Keratinocyte (primary cell): Measurements from ENCODE around the gene ATP9B. TPM values are rescaled to one million over a fixed set of nuclear protein-coding genes. Genes with fewer than 3 reads are reported as not detected.

Experiments used
- DNase-seq: peaks from one replicate; pipeline ENCODE4 v3.0.0-alpha.2; 2011; ENCODE audit warnings: low read depth, missing footprints, low spot score
- FAIRE-seq: peaks from 2 replicates; lab custom pipeline; 2011; peaks lifted over from hg19 to GRCh38; lab: Jason Lieb, UNC
- H2AFZ ChIP-seq: 2 replicates; pipeline ENCODE4 v1.6.0; 2012; ENCODE audit warnings: low read length, control low read depth, inconsistent platforms; ENCODE audit not compliant: control insufficient read depth
- H3K27ac ChIP-seq: 2 replicates; pipeline ENCODE4 v1.5.1; 2011; ENCODE audit warnings: low read length; ENCODE audit not compliant: control insufficient read depth, insufficient read depth
- H3K27me3 ChIP-seq: 3 replicates; pipeline ENCODE4 v1.6.0; 2011; ENCODE audit warnings: low read length; ENCODE audit not compliant: control insufficient read depth, insufficient read depth; ENCODE audit errors: extremely low read depth
- H3K36me3 ChIP-seq, 2 experiments: 2 replicates in 1 of 2; 3 replicates in 1 of 2; pipeline ENCODE4 v1.5.1; 2011; ENCODE audit warnings: low read length in 2 of 2, mild to moderate bottlenecking in 1 of 2; ENCODE audit not compliant: control insufficient read depth in 2 of 2, insufficient read depth in 2 of 2; ENCODE audit errors: extremely low read depth in 1 of 2
- H3K4me1 ChIP-seq: 3 replicates; pipeline ENCODE4 v1.5.1; 2011; ENCODE audit warnings: low read length; ENCODE audit not compliant: control insufficient read depth, insufficient read depth; ENCODE audit errors: extremely low read depth
- H3K4me2 ChIP-seq: 3 replicates; pipeline ENCODE4 v1.6.0; 2011; ENCODE audit warnings: low read depth, low read length; ENCODE audit not compliant: control insufficient read depth, insufficient read depth; ENCODE audit errors: extremely low read depth
- H3K4me3 ChIP-seq, 3 experiments: fragments of 200-600 bp in 1 of 3; sonication (generic) in 1 of 3; 2 replicates in 2 of 3; 3 replicates in 1 of 3; pipeline ENCODE4 v1.5.1; 2011 to 2016; ENCODE audit warnings: low read length in 3 of 3, mild to moderate bottlenecking in 3 of 3, control low read depth in 2 of 3, inconsistent platforms in 1 of 3, low read depth in 1 of 3, mixed read lengths in 1 of 3, mixed run types in 1 of 3, moderate library complexity in 1 of 3; ENCODE audit not compliant: control insufficient read depth in 2 of 3, insufficient read depth in 2 of 3; ENCODE audit errors: extremely low read depth in 1 of 3
- H3K79me2 ChIP-seq: 2 replicates; pipeline ENCODE4 v1.6.0; 2012; ENCODE audit warnings: low read length; ENCODE audit not compliant: control insufficient read depth, insufficient read depth
- H3K9ac ChIP-seq: 3 replicates; pipeline ENCODE4 v1.6.0; 2011; ENCODE audit warnings: low read length; ENCODE audit not compliant: control insufficient read depth, insufficient read depth; ENCODE audit errors: extremely low read depth
- H3K9me1 ChIP-seq: 3 replicates; pipeline ENCODE4 v1.6.0; 2011; ENCODE audit warnings: low read length; ENCODE audit not compliant: control insufficient read depth, insufficient read depth; ENCODE audit errors: extremely low read depth
- H3K9me3 ChIP-seq: 2 replicates; pipeline ENCODE4 v1.5.1; 2012; ENCODE audit warnings: low read depth, low read length; ENCODE audit not compliant: control insufficient read depth
- H4K20me1 ChIP-seq: 3 replicates; pipeline ENCODE4 v1.6.0; 2011; ENCODE audit warnings: low read length; ENCODE audit not compliant: control insufficient read depth, insufficient read depth; ENCODE audit errors: extremely low read depth
- CTCF ChIP-seq, 3 experiments: IDR thresholded peaks in 1 of 3; conservative IDR thresholded peaks in 1 of 3; optimal IDR thresholded peaks in 1 of 3; 2 replicates in 2 of 3; 3 replicates in 1 of 3; pipeline versions ENCODE3 to v1.5.1; 2011; ENCODE audit warnings: low read length in 3 of 3, mild to moderate bottlenecking in 3 of 3, moderate library complexity in 2 of 3, control low read depth in 1 of 3, inconsistent platforms in 1 of 3; ENCODE audit not compliant: insufficient read depth in 2 of 3; ENCODE audit errors: extremely low read depth in 1 of 3
- EZH2 ChIP-seq: IDR thresholded peaks from one replicate; pipeline ENCODE4 v1.6.1; 2012; ENCODE audit warnings: inconsistent platforms, mild to moderate bottlenecking, low read length, moderate library complexity
- dilution Hi-C: fragments of 300-500 bp; cut with MboI; formaldehyde crosslinking; loops from one replicate; pipeline ENCODE4 v1.7.0; 2020; ENCODE audit warnings: low sequenced_read_pairs; ENCODE audit not compliant: extremely low pct_ligation_motif_present
- polyA plus RNA-seq, 5 experiments: library from polyadenylated mRNA; depleted of rRNA in 3 of 5; stranded (reverse) in 3 of 5; stranded (forward) in 1 of 5; unstranded in 1 of 5; fragments of >200 nt; gene quantifications; 1 replicate in 1 of 5; 2 replicates in 3 of 5; 3 replicates in 1 of 5; pipeline versions ENCODE4 v1.2.1 to v1.2.3, GENCODE V29; 2011 to 2012; ENCODE audit warnings: missing spikeins in 2 of 5, low read depth in 1 of 5, low replicate concordance in 1 of 5

Gene ATP9B
- polyA plus RNA-seq, 1 donor (not counting 4 experiments of a cell fraction or from before 2014, with no cell fraction given): 16.1 TPM

- no peaks in the 10 kb centered on the region for H4K20me1 ChIP-seq
- DNase-seq (no peak), FAIRE-seq (no peak)
- H3K27ac ChIP-seq: no peak overlapping the region
- H2AFZ ChIP-seq: no peak overlapping the region
- TF ChIP-seq CTCF (optimal IDR thresholded peaks at IDR 0.05 in 1 of 3, IDR thresholded peaks at IDR 0.05 in 1 of 3, conservative IDR thresholded peaks at IDR 0.05 in 1 of 3; ENCODE audit: extremely low read depth in 1 of 3, insufficient read depth in 2 of 3, low read length in 3 of 3): no peak
- TF ChIP-seq EZH2: no peak
- peaks cover 32% of the 10 kb centered on the region for H3K79me2 ChIP-seq
- H3K4me2 ChIP-seq: no peak overlapping the region
- no peak overlapping the region for H3K4me3 ChIP-seq
- H3K36me3 ChIP-seq: no peaks in the 10 kb centered on the region
- H3K9me1 ChIP-seq: no peaks in the 10 kb centered on the region
- no peak overlapping the region for H3K9ac ChIP-seq
- H3K27me3 ChIP-seq: no peaks in the 10 kb centered on the region
- dilution Hi-C loops: no loop called here
- H3K4me1 ChIP-seq: peaks cover 5% of the 10 kb centered on the region
- H3K9me3 ChIP-seq: no peaks in the 10 kb centered on the region
Observed at GRCh38 chr18:79092874-79093273, 23.7 kb downstream of the ATP9B start.

GRCh38 chr18:79093986-79094385 lies 24.8 kb downstream of the ATP9B start:
- DNase-seq (no peak), FAIRE-seq (peak; percentile 51)
- no peak overlapping the region for H3K27ac ChIP-seq
- no peaks in the 10 kb centered on the region for H3K36me3 ChIP-seq
- H3K9ac ChIP-seq: no peak overlapping the region
- TF ChIP-seq EZH2 (no peak), CTCF (optimal IDR thresholded peaks at IDR 0.05 in 1 of 3, IDR thresholded peaks at IDR 0.05 in 1 of 3, conservative IDR thresholded peaks at IDR 0.05 in 1 of 3; ENCODE audit: extremely low read depth in 1 of 3, insufficient read depth in 2 of 3, low read length in 3 of 3) (no peak)
- H3K9me1 ChIP-seq: no peaks in the 10 kb centered on the region
- dilution Hi-C loops: no loop called here
- H3K4me1 ChIP-seq: peaks cover 5% of the 10 kb centered on the region
- no peaks in the 10 kb centered on the region for H4K20me1 ChIP-seq
- H3K79me2 ChIP-seq: peaks cover 28% of the 10 kb centered on the region
- peak overlapping the region; percentile 6 for H3K4me2 ChIP-seq
- no peak overlapping the region for H3K4me3 ChIP-seq
- no peaks in the 10 kb centered on the region for H3K27me3 ChIP-seq
- no peak overlapping the region for H2AFZ ChIP-seq
- H3K9me3 ChIP-seq: no peaks in the 10 kb centered on the region
